Activated T-cell treated with anti-CD3 and anti-CD28 coated beads, Interleukin-2, amount 50 U/mL, for 4 hours (primary cell): ENCODE measurements around the gene IZUMO4. TPM values are rescaled to one million over a fixed set of nuclear protein-coding genes. Genes with fewer than 3 reads are reported as not detected.
"Not testable (repeated sequence)": the region's sequence is repeated elsewhere in the genome, so short reads cannot be mapped to it uniquely, and the experiment has no call there.

Experiments
- ATAC-seq, 2 donors: fragments of 200-7000 bp; cut with Tn5 transposase; one replicate each; pipeline ENCODE4 v1.10.0; 2021
- DNase-seq: peaks from one replicate; pipeline ENCODE4 v3.0.0-alpha.2; 2020
- H3K27me3 Mint-ChIP-seq: one replicate; pipeline ENCODE4 v1.8.0; 2021; ENCODE audit warnings: low read depth, mixed read lengths
- H3K36me3 Mint-ChIP-seq: one replicate; pipeline ENCODE4 v1.8.0; 2022; ENCODE audit warnings: mixed read lengths; ENCODE audit not compliant: insufficient read depth
- H3K4me1 Mint-ChIP-seq: one replicate; pipeline ENCODE4 v1.8.0; 2021; ENCODE audit warnings: low read depth, mixed read lengths
- H3K4me3 Mint-ChIP-seq: one replicate; pipeline ENCODE4 v1.8.0; 2021; ENCODE audit warnings: mild to moderate bottlenecking, moderate library complexity, mixed read lengths
- H3K9me3 Mint-ChIP-seq: one replicate; pipeline ENCODE4 v1.8.0; 2021; ENCODE audit warnings: mixed read lengths
- total RNA-seq, 3 donors: library from RNA; stranded (reverse); gene quantifications; one replicate each; pipeline ENCODE4 v1.2.1, GENCODE V29; 2021

IZUMO4 gene
- total RNA-seq, 3 donors from 2014 or later = 3.4 to 4.6 (median 4.2) TPM

- Mint-ChIP-seq H3K9me3 (no peaks in the 10 kb centered on the region), H3K4me3 (no peak overlapping the region), H3K4me1 (peaks cover 5% of the 10 kb centered on the region), H3K27me3 (no peaks in the 10 kb centered on the region), H3K36me3 (peaks cover 40% of the 10 kb centered on the region)
- ATAC-seq (no peak), DNase-seq (no peak)
These were observed 20.7 kb downstream of the IZUMO4 start for GRCh38 chr19:2117215-2117960.

GRCh38 chr19:2118438-2118837 lies 21.7 kb downstream of the IZUMO4 start:
- H3K4me1 Mint-ChIP-seq = peaks cover 3% of the 10 kb centered on the region
- no peak overlapping the region for H3K4me3 Mint-ChIP-seq
- H3K9me3 Mint-ChIP-seq = no peaks in the 10 kb centered on the region
- ATAC-seq (no peak), DNase-seq (no peak)
- no peaks in the 10 kb centered on the region for H3K27me3 Mint-ChIP-seq
- H3K36me3 Mint-ChIP-seq = peaks cover 38% of the 10 kb centered on the region

DNA sequence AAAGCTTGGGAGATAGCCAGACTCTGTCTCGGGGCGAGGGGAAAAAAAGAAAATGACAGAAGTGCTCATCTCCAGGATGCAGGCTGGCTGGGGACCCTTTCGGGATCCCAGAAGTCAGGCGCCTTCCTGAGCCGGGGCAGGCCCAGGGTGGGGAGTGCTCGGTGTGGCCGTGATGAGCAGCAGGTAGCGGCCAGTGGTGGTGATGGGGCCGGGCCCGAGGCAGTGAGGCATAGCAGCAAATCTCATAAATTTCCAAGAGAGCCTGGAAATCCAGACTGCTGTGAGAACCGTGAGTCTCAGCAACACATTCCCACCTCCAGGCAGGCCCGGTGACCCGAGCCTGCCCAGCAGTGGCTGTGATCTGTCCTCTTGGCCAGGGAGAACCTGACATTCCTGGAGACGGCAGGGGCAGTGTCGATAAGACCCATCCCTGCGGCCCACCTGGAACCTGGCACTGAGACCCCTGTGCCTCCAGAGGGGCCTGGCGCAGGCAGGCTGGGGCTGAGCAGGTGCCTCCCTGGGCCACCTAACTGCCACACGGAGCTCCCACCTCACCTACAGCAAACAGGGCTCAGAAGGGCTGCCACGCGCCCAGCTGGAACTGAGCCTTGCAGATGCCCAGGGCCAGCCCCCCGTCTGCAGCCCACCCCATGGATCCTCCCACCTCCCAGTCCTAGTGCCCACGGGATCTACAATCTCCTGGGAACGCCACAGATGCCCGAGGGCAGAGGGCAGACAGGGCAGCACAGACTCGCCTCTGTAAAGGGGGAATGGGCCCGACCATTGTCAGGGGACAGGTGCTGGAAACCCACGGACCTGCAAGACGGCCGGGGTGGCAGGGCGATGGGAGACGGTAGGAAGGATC lies 23.4 kb downstream of the IZUMO4 start:
- Mint-ChIP-seq H3K4me3 (no peak overlapping the region), H3K36me3 (peaks cover 30% of the 10 kb centered on the region), H3K9me3 (no peaks in the 10 kb centered on the region), H3K27me3 (no peaks in the 10 kb centered on the region), H3K4me1 (no peaks in the 10 kb centered on the region)
- ATAC-seq (no peak), DNase-seq (no peak)

DNA sequence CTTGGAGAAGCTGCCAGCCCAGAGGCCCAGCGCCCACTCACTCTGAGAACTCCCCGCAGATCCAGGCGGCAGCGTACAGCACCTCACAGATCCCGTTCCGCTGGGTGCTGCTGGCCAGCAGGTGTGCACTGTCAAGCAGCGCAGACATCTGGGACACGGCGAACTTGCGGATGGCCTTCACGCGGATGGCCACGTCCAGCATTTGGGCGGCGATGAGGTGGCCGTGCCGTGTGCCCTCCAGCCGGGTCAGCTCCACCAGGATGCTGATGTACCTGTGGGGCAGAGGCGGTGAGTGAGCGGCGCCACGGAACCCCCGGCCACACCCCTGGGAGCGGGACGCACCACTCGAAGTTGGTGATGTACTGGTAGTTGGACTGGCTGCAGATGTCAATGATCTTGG lies 24.1 kb downstream of the IZUMO4 start:
- no peak overlapping the region for H3K4me3 Mint-ChIP-seq
- H3K36me3 Mint-ChIP-seq = peaks cover 27% of the 10 kb centered on the region
- no peaks in the 10 kb centered on the region for H3K9me3 Mint-ChIP-seq
- no peak for DNase-seq
- no peak for ATAC-seq
- no peaks in the 10 kb centered on the region for H3K4me1 Mint-ChIP-seq
- H3K27me3 Mint-ChIP-seq = no peaks in the 10 kb centered on the region

DNA sequence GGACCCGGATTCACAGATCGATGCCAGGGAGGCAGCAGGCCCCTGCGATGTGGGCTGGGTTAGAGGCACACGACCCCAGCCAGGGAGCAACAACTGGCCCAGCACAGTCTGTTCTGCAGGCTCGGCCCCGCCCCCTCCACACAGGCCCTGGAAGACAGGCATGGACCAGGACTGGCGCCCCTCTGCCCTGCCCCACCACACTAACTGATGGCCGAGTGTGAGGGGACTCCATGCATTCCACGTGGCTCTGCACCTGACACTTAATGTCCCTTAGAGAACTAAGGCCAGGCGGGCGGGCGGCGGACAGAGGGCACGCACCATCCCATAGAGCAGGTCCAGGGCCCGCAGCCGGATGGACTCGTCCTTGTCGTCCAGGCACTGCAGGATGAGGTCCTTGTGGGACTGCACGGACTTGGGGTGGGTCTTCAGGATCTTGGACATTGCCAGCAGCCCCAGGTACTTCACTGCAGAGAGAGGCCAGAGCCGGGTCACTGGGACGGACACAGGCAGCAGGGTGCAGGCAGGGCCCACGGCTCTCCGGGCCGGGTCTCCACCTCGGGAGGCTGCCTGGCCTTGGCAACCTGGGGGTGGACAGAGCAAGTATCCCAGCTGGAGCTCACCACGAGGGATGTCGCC lies 24.8 kb downstream of the IZUMO4 start:
- H3K4me3 Mint-ChIP-seq = no peak overlapping the region
- H3K36me3 Mint-ChIP-seq = peaks cover 27% of the 10 kb centered on the region
- no peaks in the 10 kb centered on the region for H3K27me3 Mint-ChIP-seq
- no peaks in the 10 kb centered on the region for H3K9me3 Mint-ChIP-seq
- DNase-seq (no peak), ATAC-seq (no peak)
- H3K4me1 Mint-ChIP-seq = no peaks in the 10 kb centered on the region

DNA sequence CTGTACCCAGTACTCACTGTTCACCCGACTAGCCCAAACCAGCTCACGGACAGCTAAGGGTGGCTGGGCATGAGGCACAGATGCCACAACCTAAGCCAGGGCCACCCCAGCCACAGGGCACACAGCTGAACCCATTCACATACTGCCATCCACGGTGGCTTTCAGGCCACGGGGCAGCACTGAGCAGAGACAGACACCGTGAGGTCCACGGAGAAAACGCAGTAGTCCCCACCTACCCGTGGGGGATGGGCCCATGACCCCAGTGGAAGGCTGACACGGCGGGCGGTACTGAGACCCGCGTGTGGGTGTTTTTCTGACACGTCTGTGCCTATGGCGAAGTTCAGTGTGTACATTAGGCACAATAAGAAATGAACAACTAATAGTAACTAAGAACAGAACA lies 25.5 kb downstream of the IZUMO4 start:
- Mint-ChIP-seq H3K4me1 (no peaks in the 10 kb centered on the region), H3K27me3 (no peaks in the 10 kb centered on the region), H3K4me3 (no peak overlapping the region), H3K9me3 (no peaks in the 10 kb centered on the region), H3K36me3 (peaks cover 27% of the 10 kb centered on the region)
- ATAC-seq (no peak), DNase-seq (no peak)

GRCh38 chr19:2122982-2123381 lies 26.3 kb downstream of the IZUMO4 start:
- no peaks in the 10 kb centered on the region for H3K4me1 Mint-ChIP-seq
- ATAC-seq (no peak), DNase-seq (no peak)
- H3K9me3 Mint-ChIP-seq = no peaks in the 10 kb centered on the region
- H3K27me3 Mint-ChIP-seq = no peaks in the 10 kb centered on the region
- peaks cover 25% of the 10 kb centered on the region for H3K36me3 Mint-ChIP-seq
- H3K4me3 Mint-ChIP-seq = no peak overlapping the region

- DNase-seq (no peak), ATAC-seq (no peak)
- Mint-ChIP-seq H3K9me3 (no peaks in the 10 kb centered on the region), H3K36me3 (peaks cover 20% of the 10 kb centered on the region), H3K4me3 (no peak overlapping the region), H3K4me1 (no peaks in the 10 kb centered on the region), H3K27me3 (no peaks in the 10 kb centered on the region)
These were observed 27.1 kb downstream of the IZUMO4 start for GRCh38 chr19:2123682-2124387.

GRCh38 chr19:2126879-2127518 lies 30.3 kb downstream of the IZUMO4 start:
- Mint-ChIP-seq H3K27me3 (no peaks in the 10 kb centered on the region), H3K36me3 (peaks cover 10% of the 10 kb centered on the region), H3K4me3 (no peak overlapping the region), H3K9me3 (no peaks in the 10 kb centered on the region), H3K4me1 (no peaks in the 10 kb centered on the region)
- no peak for DNase-seq
- no peak for ATAC-seq

DNA sequence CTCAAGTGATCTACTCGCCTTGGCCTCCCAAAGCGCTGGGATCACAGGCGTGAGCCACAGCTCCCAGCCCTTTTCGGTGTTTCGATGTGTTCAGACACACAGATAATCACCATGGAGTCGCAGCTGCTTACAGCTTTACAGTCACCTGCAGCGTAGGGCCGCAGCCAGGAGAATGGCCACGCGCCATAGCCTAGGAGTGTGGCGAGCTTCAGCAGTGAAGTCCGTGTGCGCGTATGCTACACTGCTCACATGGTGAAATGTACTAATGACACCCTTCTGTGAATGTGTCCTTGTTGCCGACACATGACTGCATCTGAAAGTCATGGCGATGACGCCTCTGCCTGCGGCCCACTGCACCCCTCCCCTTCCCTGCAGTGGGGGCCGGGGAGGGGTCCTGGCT lies 31.0 kb downstream of the IZUMO4 start:
- DNase-seq (no peak), ATAC-seq (no peak)
- H3K4me3 Mint-ChIP-seq = no peak overlapping the region
- no peaks in the 10 kb centered on the region for H3K4me1 Mint-ChIP-seq
- H3K36me3 Mint-ChIP-seq = peaks cover 12% of the 10 kb centered on the region
- H3K27me3 Mint-ChIP-seq = no peaks in the 10 kb centered on the region
- H3K9me3 Mint-ChIP-seq = no peaks in the 10 kb centered on the region

- peaks cover 14% of the 10 kb centered on the region for H3K36me3 Mint-ChIP-seq
- not testable (repeated sequence) for H3K4me3 Mint-ChIP-seq, H3K4me1 Mint-ChIP-seq, ATAC-seq, DNase-seq, H3K9me3 Mint-ChIP-seq, H3K27me3 Mint-ChIP-seq
These were observed 31.5 kb downstream of the IZUMO4 start for GRCh38 chr19:2128252-2128651.

DNA sequence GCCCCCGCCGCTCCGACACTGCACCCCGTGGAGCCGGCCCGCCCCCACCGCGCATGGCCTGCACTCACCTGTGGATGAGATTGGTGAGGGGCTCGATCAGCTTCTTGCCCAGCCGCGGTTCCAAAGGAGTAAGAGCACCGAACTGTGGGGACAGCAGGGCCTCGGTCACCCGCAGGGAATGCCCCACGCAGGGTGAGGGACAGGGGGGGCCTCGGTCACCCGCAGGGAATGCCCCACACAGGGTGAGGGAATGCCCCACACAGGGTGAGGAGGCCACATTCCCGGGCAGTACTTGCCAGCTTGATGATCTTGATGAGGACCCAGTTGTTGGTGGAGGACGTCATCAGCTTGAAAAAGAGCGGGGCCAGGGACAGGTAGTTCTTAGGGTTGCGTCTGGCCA lies 32.3 kb downstream of the IZUMO4 start:
- no peaks in the 10 kb centered on the region for H3K4me1 Mint-ChIP-seq
- no peaks in the 10 kb centered on the region for H3K9me3 Mint-ChIP-seq
- no peak for DNase-seq
- no peak overlapping the region for H3K4me3 Mint-ChIP-seq
- peaks cover 14% of the 10 kb centered on the region for H3K36me3 Mint-ChIP-seq
- no peaks in the 10 kb centered on the region for H3K27me3 Mint-ChIP-seq
- ATAC-seq = no peak

GRCh38 chr19:2129486-2129885 lies 32.8 kb downstream of the IZUMO4 start:
- ATAC-seq = no peak
- no peaks in the 10 kb centered on the region for H3K4me1 Mint-ChIP-seq
- DNase-seq = no peak
- no peak overlapping the region for H3K4me3 Mint-ChIP-seq
- H3K36me3 Mint-ChIP-seq = peaks cover 14% of the 10 kb centered on the region
- H3K27me3 Mint-ChIP-seq = no peaks in the 10 kb centered on the region
- H3K9me3 Mint-ChIP-seq = no peaks in the 10 kb centered on the region
